Keratinocyte (primary cell): ENCODE measurements around the gene MTMR3. TPM values are rescaled to one million over a fixed set of nuclear protein-coding genes. Genes with fewer than 3 reads are reported as not detected.
A peak's percentile ranks its signal among the peaks of the same experiment; 100 is the strongest.

Source experiments
- DNase-seq: peaks from one replicate; pipeline ENCODE4 v3.0.0-alpha.2; 2011; ENCODE audit warnings: low read depth, missing footprints, low spot score
- FAIRE-seq: peaks from 2 replicates; lab custom pipeline; 2011; peaks lifted over from hg19 to GRCh38; lab: Jason Lieb, UNC
- H2AFZ ChIP-seq: 2 replicates; pipeline ENCODE4 v1.6.0; 2012; ENCODE audit warnings: low read length, control low read depth, inconsistent platforms; ENCODE audit not compliant: control insufficient read depth
- H3K27ac ChIP-seq: 2 replicates; pipeline ENCODE4 v1.5.1; 2011; ENCODE audit warnings: low read length; ENCODE audit not compliant: control insufficient read depth, insufficient read depth
- H3K27me3 ChIP-seq: 3 replicates; pipeline ENCODE4 v1.6.0; 2011; ENCODE audit warnings: low read length; ENCODE audit not compliant: control insufficient read depth, insufficient read depth; ENCODE audit errors: extremely low read depth
- H3K36me3 ChIP-seq, 2 experiments: 2 replicates in 1 of 2; 3 replicates in 1 of 2; pipeline ENCODE4 v1.5.1; 2011; ENCODE audit warnings: low read length in 2 of 2, mild to moderate bottlenecking in 1 of 2; ENCODE audit not compliant: control insufficient read depth in 2 of 2, insufficient read depth in 2 of 2; ENCODE audit errors: extremely low read depth in 1 of 2
- H3K4me1 ChIP-seq: 3 replicates; pipeline ENCODE4 v1.5.1; 2011; ENCODE audit warnings: low read length; ENCODE audit not compliant: control insufficient read depth, insufficient read depth; ENCODE audit errors: extremely low read depth
- H3K4me2 ChIP-seq: 3 replicates; pipeline ENCODE4 v1.6.0; 2011; ENCODE audit warnings: low read depth, low read length; ENCODE audit not compliant: control insufficient read depth, insufficient read depth; ENCODE audit errors: extremely low read depth
- H3K4me3 ChIP-seq, 3 experiments: fragments of 200-600 bp in 1 of 3; sonication (generic) in 1 of 3; 2 replicates in 2 of 3; 3 replicates in 1 of 3; pipeline ENCODE4 v1.5.1; 2011 to 2016; ENCODE audit warnings: low read length in 3 of 3, mild to moderate bottlenecking in 3 of 3, control low read depth in 2 of 3, inconsistent platforms in 1 of 3, low read depth in 1 of 3, mixed read lengths in 1 of 3, mixed run types in 1 of 3, moderate library complexity in 1 of 3; ENCODE audit not compliant: control insufficient read depth in 2 of 3, insufficient read depth in 2 of 3; ENCODE audit errors: extremely low read depth in 1 of 3
- H3K79me2 ChIP-seq: 2 replicates; pipeline ENCODE4 v1.6.0; 2012; ENCODE audit warnings: low read length; ENCODE audit not compliant: control insufficient read depth, insufficient read depth
- H3K9ac ChIP-seq: 3 replicates; pipeline ENCODE4 v1.6.0; 2011; ENCODE audit warnings: low read length; ENCODE audit not compliant: control insufficient read depth, insufficient read depth; ENCODE audit errors: extremely low read depth
- H3K9me1 ChIP-seq: 3 replicates; pipeline ENCODE4 v1.6.0; 2011; ENCODE audit warnings: low read length; ENCODE audit not compliant: control insufficient read depth, insufficient read depth; ENCODE audit errors: extremely low read depth
- H3K9me3 ChIP-seq: 2 replicates; pipeline ENCODE4 v1.5.1; 2012; ENCODE audit warnings: low read depth, low read length; ENCODE audit not compliant: control insufficient read depth
- H4K20me1 ChIP-seq: 3 replicates; pipeline ENCODE4 v1.6.0; 2011; ENCODE audit warnings: low read length; ENCODE audit not compliant: control insufficient read depth, insufficient read depth; ENCODE audit errors: extremely low read depth
- CTCF ChIP-seq, 3 experiments: IDR thresholded peaks in 1 of 3; conservative IDR thresholded peaks in 1 of 3; optimal IDR thresholded peaks in 1 of 3; 2 replicates in 2 of 3; 3 replicates in 1 of 3; pipeline versions ENCODE3 to v1.5.1; 2011; ENCODE audit warnings: low read length in 3 of 3, mild to moderate bottlenecking in 3 of 3, moderate library complexity in 2 of 3, control low read depth in 1 of 3, inconsistent platforms in 1 of 3; ENCODE audit not compliant: insufficient read depth in 2 of 3; ENCODE audit errors: extremely low read depth in 1 of 3
- EZH2 ChIP-seq: IDR thresholded peaks from one replicate; pipeline ENCODE4 v1.6.1; 2012; ENCODE audit warnings: inconsistent platforms, mild to moderate bottlenecking, low read length, moderate library complexity
- dilution Hi-C: fragments of 300-500 bp; cut with MboI; formaldehyde crosslinking; loops from one replicate; pipeline ENCODE4 v1.7.0; 2020; ENCODE audit warnings: low sequenced_read_pairs; ENCODE audit not compliant: extremely low pct_ligation_motif_present
- polyA plus RNA-seq, 5 experiments: library from polyadenylated mRNA; depleted of rRNA in 3 of 5; stranded (reverse) in 3 of 5; stranded (forward) in 1 of 5; unstranded in 1 of 5; fragments of >200 nt; gene quantifications; 1 replicate in 1 of 5; 2 replicates in 3 of 5; 3 replicates in 1 of 5; pipeline versions ENCODE4 v1.2.1 to v1.2.3, GENCODE V29; 2011 to 2012; ENCODE audit warnings: missing spikeins in 2 of 5, low read depth in 1 of 5, low replicate concordance in 1 of 5

MTMR3 gene
- polyA plus RNA-seq, 1 donor (not counting 4 experiments of a cell fraction or from before 2014, with no cell fraction given) = 16.5 TPM

DNA sequence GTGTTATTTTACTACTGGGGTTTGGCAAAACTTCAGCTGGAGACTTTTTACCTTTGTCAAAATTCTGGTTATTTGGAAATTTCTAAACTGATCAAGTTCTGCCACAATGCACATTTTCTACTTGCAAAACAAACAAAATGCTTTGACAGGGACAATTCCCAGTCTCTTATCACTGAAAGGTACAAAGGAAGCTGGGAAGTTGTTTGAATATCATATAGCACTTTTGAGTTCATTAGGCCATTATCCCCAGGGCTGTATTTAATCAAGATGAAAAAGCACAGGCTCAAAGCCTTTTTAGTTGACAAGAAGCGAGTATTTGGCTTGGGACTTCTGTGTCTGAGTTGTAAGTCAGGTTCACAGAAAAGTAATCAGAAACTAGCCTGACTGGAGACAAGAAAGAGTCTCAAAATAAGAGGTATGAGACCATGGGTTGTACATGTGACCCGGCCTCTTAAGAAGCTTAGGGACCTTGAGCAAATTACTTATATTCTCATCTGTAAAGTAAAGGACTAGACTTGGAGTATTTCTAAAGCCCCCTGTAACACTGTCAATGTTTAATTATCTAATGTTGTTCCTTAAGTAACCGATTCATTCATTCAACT lies 194.4 kb downstream of the MTMR3 start:
- no peaks in the 10 kb centered on the region for H3K9me3 ChIP-seq
- DNase-seq (no peak), FAIRE-seq (no peak)
- H3K36me3 ChIP-seq = no peaks in the 10 kb centered on the region
- no peak overlapping the region for H3K4me3 ChIP-seq
- H3K27me3 ChIP-seq = peaks cover 7% of the 10 kb centered on the region
- dilution Hi-C loops = no loop called here
- H4K20me1 ChIP-seq = no peaks in the 10 kb centered on the region
- H3K4me2 ChIP-seq = no peak overlapping the region
- no peaks in the 10 kb centered on the region for H3K9me1 ChIP-seq
- no peak overlapping the region for H3K9ac ChIP-seq
- no peaks in the 10 kb centered on the region for H3K79me2 ChIP-seq
- peaks cover 4% of the 10 kb centered on the region for H3K4me1 ChIP-seq
- no peak overlapping the region for H3K27ac ChIP-seq
- H2AFZ ChIP-seq = no peak overlapping the region
- no peak for TF ChIP-seq CTCF (optimal IDR thresholded peaks at IDR 0.05 in 1 of 3, IDR thresholded peaks at IDR 0.05 in 1 of 3, conservative IDR thresholded peaks at IDR 0.05 in 1 of 3; ENCODE audit: extremely low read depth in 1 of 3, insufficient read depth in 2 of 3, low read length in 3 of 3)
- TF ChIP-seq EZH2 = no peak

DNA sequence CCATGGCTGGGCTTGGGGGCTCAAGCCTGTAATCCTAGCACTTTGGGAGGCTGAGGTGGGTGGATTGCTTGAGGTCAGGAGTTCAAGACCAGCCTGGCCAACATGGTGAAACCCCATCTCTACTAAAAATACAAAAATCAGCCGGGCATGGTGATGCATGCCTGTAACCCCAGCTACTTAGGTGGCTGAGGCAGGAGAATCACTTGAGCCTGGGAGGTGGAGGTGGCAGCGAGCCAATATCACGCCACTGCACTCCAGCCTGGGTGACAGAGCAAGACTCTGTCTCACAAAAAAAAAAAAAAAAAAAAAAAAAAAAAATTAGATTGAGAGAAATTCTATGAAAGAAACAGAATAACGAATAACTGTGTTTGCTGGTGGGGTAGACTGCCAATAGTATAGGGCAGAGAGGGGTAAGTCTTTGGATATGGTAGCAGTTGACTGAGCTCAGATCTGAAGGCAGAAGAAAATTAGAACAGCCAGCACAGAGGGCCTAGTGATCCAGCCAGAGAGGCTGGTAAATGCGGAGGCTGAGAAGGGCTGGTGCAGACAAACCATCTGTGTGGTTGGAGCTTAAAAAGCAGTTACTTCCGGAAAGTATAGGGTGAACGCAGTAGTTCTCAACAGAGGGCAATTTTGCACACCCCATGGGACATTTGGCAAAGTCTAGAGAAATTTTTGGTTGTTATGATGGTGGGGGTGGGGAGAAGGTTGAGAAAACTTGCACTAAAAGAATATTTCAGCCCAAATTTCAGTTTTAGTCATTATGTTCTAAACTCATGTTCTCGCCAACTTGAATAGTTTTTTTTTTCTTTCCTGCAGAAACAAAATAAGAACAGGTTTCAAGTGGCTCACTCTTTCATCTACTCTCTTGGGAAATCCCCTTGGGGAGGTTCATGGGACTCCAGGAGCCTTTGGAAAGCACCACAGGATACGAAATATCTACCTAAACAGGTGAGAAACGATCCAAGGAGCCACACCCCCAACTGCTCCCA lies 195.6 kb downstream of the MTMR3 start:
- no peaks in the 10 kb centered on the region for H3K36me3 ChIP-seq
- H3K79me2 ChIP-seq = no peaks in the 10 kb centered on the region
- no peak for TF ChIP-seq CTCF (optimal IDR thresholded peaks at IDR 0.05 in 1 of 3, IDR thresholded peaks at IDR 0.05 in 1 of 3, conservative IDR thresholded peaks at IDR 0.05 in 1 of 3; ENCODE audit: extremely low read depth in 1 of 3, insufficient read depth in 2 of 3, low read length in 3 of 3)
- no peak for TF ChIP-seq EZH2
- H3K4me1 ChIP-seq = peaks cover 4% of the 10 kb centered on the region
- H3K4me3 ChIP-seq = no peak overlapping the region
- no peaks in the 10 kb centered on the region for H4K20me1 ChIP-seq
- H3K9me3 ChIP-seq = no peaks in the 10 kb centered on the region
- no peak overlapping the region for H3K9ac ChIP-seq
- dilution Hi-C loops = no loop called here
- H3K4me2 ChIP-seq = peak overlapping the region; percentile 27
- no peaks in the 10 kb centered on the region for H3K9me1 ChIP-seq
- DNase-seq = no peak
- no peak overlapping the region for H2AFZ ChIP-seq
- peaks cover 7% of the 10 kb centered on the region for H3K27me3 ChIP-seq
- peak; percentile 44 for FAIRE-seq
- H3K27ac ChIP-seq = no peak overlapping the region
